ENCODE results near the gene CARMIL1.

DNA sequence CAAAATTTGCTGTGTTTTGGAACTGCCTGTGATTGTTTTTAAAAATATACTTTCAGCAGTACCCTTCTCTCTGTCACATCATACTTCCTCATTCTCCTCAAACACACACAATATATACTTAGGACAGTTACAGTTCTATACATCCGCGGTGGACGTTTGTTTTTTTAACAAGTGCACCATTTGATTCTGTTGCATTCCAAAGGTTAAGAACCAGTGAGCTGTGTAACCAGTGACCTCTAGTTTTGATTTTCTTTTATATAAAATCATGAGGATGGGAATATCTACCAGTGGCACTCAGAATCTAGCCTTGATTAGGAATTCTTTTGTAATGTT lies 152.8 kb downstream of the CARMIL1 start:
- TF ChIP-seq, protein P1, sequence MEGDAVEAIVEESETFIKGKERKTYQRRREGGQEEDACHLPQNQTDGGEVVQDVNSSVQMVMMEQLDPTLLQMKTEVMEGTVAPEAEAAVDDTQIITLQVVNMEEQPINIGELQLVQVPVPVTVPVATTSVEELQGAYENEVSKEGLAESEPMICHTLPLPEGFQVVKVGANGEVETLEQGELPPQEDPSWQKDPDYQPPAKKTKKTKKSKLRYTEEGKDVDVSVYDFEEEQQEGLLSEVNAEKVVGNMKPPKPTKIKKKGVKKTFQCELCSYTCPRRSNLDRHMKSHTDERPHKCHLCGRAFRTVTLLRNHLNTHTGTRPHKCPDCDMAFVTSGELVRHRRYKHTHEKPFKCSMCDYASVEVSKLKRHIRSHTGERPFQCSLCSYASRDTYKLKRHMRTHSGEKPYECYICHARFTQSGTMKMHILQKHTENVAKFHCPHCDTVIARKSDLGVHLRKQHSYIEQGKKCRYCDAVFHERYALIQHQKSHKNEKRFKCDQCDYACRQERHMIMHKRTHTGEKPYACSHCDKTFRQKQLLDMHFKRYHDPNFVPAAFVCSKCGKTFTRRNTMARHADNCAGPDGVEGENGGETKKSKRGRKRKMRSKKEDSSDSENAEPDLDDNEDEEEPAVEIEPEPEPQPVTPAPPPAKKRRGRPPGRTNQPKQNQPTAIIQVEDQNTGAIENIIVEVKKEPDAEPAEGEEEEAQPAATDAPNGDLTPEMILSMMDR (IDR thresholded peaks at IDR 0.05) = no peak
- TF ChIP-seq POLR2A (IDR thresholded peaks at IDR 0.05) = no peak
